Smooth muscle cell (in vitro differentiated cells): ENCODE data around the gene RCC1. TPM values are rescaled to one million over a fixed set of nuclear protein-coding genes. Genes with fewer than 3 reads are reported as not detected.

Source experiments
- DNase-seq: peaks from one replicate; lab custom pipeline; 2025; ENCODE audit not compliant: unreplicated experiment; lab: John Stamatoyannopoulos, UW
- H2AFZ ChIP-seq: fragments of 200-600 bp; sonication (generic); 2 replicates; pipeline ENCODE4 v1.6.0; 2016; ENCODE audit warnings: antibody characterized with exemption, low read depth, mild to moderate bottlenecking
- H3F3A ChIP-seq: fragments of 200-600 bp; sonication (generic); 2 replicates; pipeline ENCODE4 v1.6.0; 2017; ENCODE audit warnings: antibody characterized with exemption, low read depth
- H3K27ac ChIP-seq: fragments of 200-600 bp; sonication (generic); 2 replicates; pipeline ENCODE4 v1.5.1; 2016; ENCODE audit warnings: low read depth, mild to moderate bottlenecking
- H3K27me3 ChIP-seq: fragments of 200-600 bp; sonication (generic); 2 replicates; pipeline ENCODE4 v1.6.1; 2016; ENCODE audit warnings: low read depth, mild to moderate bottlenecking
- H3K36me3 ChIP-seq: fragments of 200-600 bp; sonication (generic); 2 replicates; pipeline ENCODE4 v1.5.1; 2016; ENCODE audit warnings: low read depth
- H3K4me1 ChIP-seq: fragments of 200-600 bp; sonication (generic); 2 replicates; pipeline ENCODE4 v1.5.1; 2016; ENCODE audit warnings: low read depth
- H3K4me2 ChIP-seq: fragments of 200-600 bp; sonication (generic); 2 replicates; pipeline ENCODE4 v1.6.0; 2016; ENCODE audit warnings: mild to moderate bottlenecking
- H3K4me3 ChIP-seq: fragments of 200-600 bp; sonication (generic); 2 replicates; pipeline ENCODE4 v1.5.1; 2016; ENCODE audit warnings: mild to moderate bottlenecking
- H3K79me2 ChIP-seq: fragments of 200-600 bp; sonication (generic); 2 replicates; pipeline ENCODE4 v1.6.0; 2016; ENCODE audit warnings: low read depth, mild to moderate bottlenecking
- H3K9ac ChIP-seq: fragments of 200-600 bp; sonication (generic); 2 replicates; pipeline ENCODE4 v1.6.0; 2016; ENCODE audit warnings: low read depth
- H3K9me3 ChIP-seq: fragments of 200-600 bp; sonication (generic); replicated peaks from 2 replicates; pipeline ENCODE4 v1.5.1; 2016; ENCODE audit warnings: low read depth
- H4K20me1 ChIP-seq: fragments of 200-600 bp; sonication (generic); 2 replicates; pipeline ENCODE4 v1.6.0; 2016; ENCODE audit warnings: low read depth
- WGBS: methylation state at CpG from one replicate; pipeline ENCODE4 v1.1.7; 2016; ENCODE audit warnings: low lambda C conversion rate; 5-methylcytosine and 5-hydroxymethylcytosine counted together
- polyA plus RNA-seq: library from polyadenylated mRNA; unstranded; fragments of >200 nt; fragmentation: Nextera tagmentation; extraction: Ambion mirVana; gene quantifications from 2 replicates; pipeline ENCODE4 v1.2.1, GENCODE V29; 2016
- total RNA-seq: library from RNA; depleted of rRNA; stranded (reverse); fragments of >200 nt; gene quantifications from 2 replicates; pipeline ENCODE4 v1.2.3, GENCODE V29; 2014
- TF ChIP-seq, protein P1 (sequence below): fragments of 200-600 bp; sonication (generic); IDR thresholded peaks from 2 replicates; pipeline ENCODE4 v1.5.1; 2017; ENCODE audit warnings: borderline replicate concordance, mild to moderate bottlenecking, antibody characterized with exemption; ENCODE audit not compliant: insufficient read depth, poor library complexity, severe bottlenecking

The RCC1 gene
- total and polyA plus RNA-seq, 2 experiments from 2014 or later = 8.9 to 10.5 TPM

DNA sequence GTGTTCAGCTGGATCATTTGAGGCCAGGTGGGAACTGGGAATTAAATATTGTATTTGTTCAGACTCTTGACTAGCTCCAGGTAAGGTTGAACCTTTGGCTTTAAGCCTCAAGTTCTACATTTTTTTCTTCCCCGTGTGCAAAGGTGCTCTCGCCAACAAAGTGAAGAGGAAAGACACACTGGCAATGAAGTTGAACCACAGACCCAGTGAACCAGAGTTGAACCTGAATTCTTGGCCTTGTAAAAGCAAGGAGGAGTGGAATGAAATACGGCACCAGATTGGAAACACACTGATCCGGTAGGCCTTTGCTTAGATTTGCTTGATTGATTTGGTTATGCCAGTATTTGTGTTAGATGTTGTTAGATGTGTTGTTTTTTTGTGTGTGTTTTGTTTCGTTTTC, 25.5 kb upstream of the RCC1 start:
- H3K27me3 ChIP-seq = no peaks in the 10 kb centered on the region
- no peaks in the 10 kb centered on the region for H3K79me2 ChIP-seq
- over 99% methylated on average over 5 of the region's 5 CpGs for WGBS
- H4K20me1 ChIP-seq = no peaks in the 10 kb centered on the region
- no peak overlapping the region for H2AFZ ChIP-seq
- H3K4me2 ChIP-seq = no peak overlapping the region
- H3K4me3 ChIP-seq = no peak overlapping the region
- no peak overlapping the region for H3K9ac ChIP-seq
- TF ChIP-seq, protein P1, sequence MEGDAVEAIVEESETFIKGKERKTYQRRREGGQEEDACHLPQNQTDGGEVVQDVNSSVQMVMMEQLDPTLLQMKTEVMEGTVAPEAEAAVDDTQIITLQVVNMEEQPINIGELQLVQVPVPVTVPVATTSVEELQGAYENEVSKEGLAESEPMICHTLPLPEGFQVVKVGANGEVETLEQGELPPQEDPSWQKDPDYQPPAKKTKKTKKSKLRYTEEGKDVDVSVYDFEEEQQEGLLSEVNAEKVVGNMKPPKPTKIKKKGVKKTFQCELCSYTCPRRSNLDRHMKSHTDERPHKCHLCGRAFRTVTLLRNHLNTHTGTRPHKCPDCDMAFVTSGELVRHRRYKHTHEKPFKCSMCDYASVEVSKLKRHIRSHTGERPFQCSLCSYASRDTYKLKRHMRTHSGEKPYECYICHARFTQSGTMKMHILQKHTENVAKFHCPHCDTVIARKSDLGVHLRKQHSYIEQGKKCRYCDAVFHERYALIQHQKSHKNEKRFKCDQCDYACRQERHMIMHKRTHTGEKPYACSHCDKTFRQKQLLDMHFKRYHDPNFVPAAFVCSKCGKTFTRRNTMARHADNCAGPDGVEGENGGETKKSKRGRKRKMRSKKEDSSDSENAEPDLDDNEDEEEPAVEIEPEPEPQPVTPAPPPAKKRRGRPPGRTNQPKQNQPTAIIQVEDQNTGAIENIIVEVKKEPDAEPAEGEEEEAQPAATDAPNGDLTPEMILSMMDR = no peak
- H3K4me1 ChIP-seq = no peaks in the 10 kb centered on the region
- H3K27ac ChIP-seq = no peak overlapping the region
- no peaks in the 10 kb centered on the region for H3F3A ChIP-seq
- no peak for DNase-seq
- H3K9me3 ChIP-seq = no peaks in the 10 kb centered on the region
- peaks cover 10% of the 10 kb centered on the region for H3K36me3 ChIP-seq

GRCh38 chr1:28482138-28482537, 23.7 kb upstream of the RCC1 start:
- no peaks in the 10 kb centered on the region for H3K79me2 ChIP-seq
- peaks cover 10% of the 10 kb centered on the region for H3K36me3 ChIP-seq
- WGBS = 100% methylated on average over 3 of the region's 3 CpGs

GRCh38 chr1:28482702-28483101, 23.1 kb upstream of the RCC1 start:
- 94% methylated on average over 2 of the region's 2 CpGs for WGBS
- Histone ChIP-seq H3K9ac (no peak overlapping the region), H3K79me2 (no peaks in the 10 kb centered on the region), H3F3A (no peaks in the 10 kb centered on the region), H3K4me2 (no peak overlapping the region), H3K27me3 (no peaks in the 10 kb centered on the region), H3K36me3 (peaks cover 10% of the 10 kb centered on the region), H3K27ac (no peak overlapping the region), H4K20me1 (no peaks in the 10 kb centered on the region), H3K4me3 (no peak overlapping the region), H3K4me1 (no peaks in the 10 kb centered on the region), H3K9me3 (no peaks in the 10 kb centered on the region), H2AFZ (no peak overlapping the region)
- no peak for DNase-seq
- TF ChIP-seq, protein P1 = no peak

More at GRCh38 chr1:28482138-28482537, 23.7 kb upstream of the RCC1 start:
- no peaks in the 10 kb centered on the region for H4K20me1 ChIP-seq
- DNase-seq = no peak
- H3K4me1 ChIP-seq = no peaks in the 10 kb centered on the region
- no peak overlapping the region for H2AFZ ChIP-seq
- no peak overlapping the region for H3K4me2 ChIP-seq
- H3K27me3 ChIP-seq = no peaks in the 10 kb centered on the region
- H3F3A ChIP-seq = no peaks in the 10 kb centered on the region
- H3K4me3 ChIP-seq = no peak overlapping the region
- no peaks in the 10 kb centered on the region for H3K9me3 ChIP-seq
- H3K9ac ChIP-seq = no peak overlapping the region
- H3K27ac ChIP-seq = no peak overlapping the region
- TF ChIP-seq, protein P1 = no peak

GRCh38 chr1:28494737-28495136, 11.1 kb upstream of the RCC1 start:
- Histone ChIP-seq H3K79me2 (no peaks in the 10 kb centered on the region), H3K36me3 (peaks cover 14% of the 10 kb centered on the region), H3K9ac (no peak overlapping the region), H4K20me1 (no peaks in the 10 kb centered on the region), H3K27me3 (no peaks in the 10 kb centered on the region), H2AFZ (no peak overlapping the region), H3K27ac (no peak overlapping the region), H3K4me1 (no peaks in the 10 kb centered on the region), H3F3A (no peaks in the 10 kb centered on the region), H3K9me3 (no peaks in the 10 kb centered on the region), H3K4me2 (no peak overlapping the region), H3K4me3 (no peak overlapping the region)
- 96% methylated on average over 1 of the region's 1 CpG for WGBS
- TF ChIP-seq, protein P1 = no peak
- no peak for DNase-seq
